HL-60 (cell line): Measurements from ENCODE around the gene MPP3.

Experiments used
- DNase-seq, 2 experiments: peaks; one replicate each; pipeline ENCODE4 v3.0.0-alpha.2; 2010 to 2020; ENCODE audit warnings: low read depth in 1 of 2, low spot score in 1 of 2
- H3K27ac ChIP-seq: fragments of 250-450 bp; sonication (Bioruptor Pico); replicated peaks from 2 replicates; pipeline ENCODE4 v1.5.1; 2020; ENCODE audit warnings: mild to moderate bottlenecking, moderate library complexity
- H3K27me3 ChIP-seq: fragments of 250-450 bp; sonication (Bioruptor Pico); 2 replicates; pipeline ENCODE4 v1.5.1; 2021; ENCODE audit warnings: mild to moderate bottlenecking, moderate library complexity; ENCODE audit not compliant: insufficient read depth, poor library complexity, severe bottlenecking
- H3K4me3 ChIP-seq: replicated peaks from 2 replicates; pipeline ENCODE4 v1.5.1; 2011; ENCODE audit warnings: mild to moderate bottlenecking, control low read depth, low read length; ENCODE audit not compliant: insufficient read depth
- GABPA ChIP-seq: IDR thresholded peaks from 2 replicates; pipeline ENCODE4 v1.6.1; 2012; ENCODE audit warnings: low read depth
- POLR2AphosphoS5 ChIP-seq: IDR thresholded peaks from 2 replicates; pipeline ENCODE4 v1.6.1; 2012; ENCODE audit warnings: low read depth
- REST ChIP-seq: IDR thresholded peaks from 2 replicates; pipeline ENCODE4 v1.6.1; 2012; ENCODE audit warnings: low read depth; ENCODE audit not compliant: insufficient replicate concordance
- SPI1 ChIP-seq: IDR thresholded peaks from 2 replicates; pipeline ENCODE4 v1.6.1; 2012; ENCODE audit warnings: low read depth, mild to moderate bottlenecking, borderline replicate concordance
- TF ChIP-seq, protein P1 (sequence below): IDR thresholded peaks from one replicate; pipeline ENCODE4 v1.5.1; 2011; ENCODE audit warnings: low read length, control low read depth, inconsistent platforms; ENCODE audit not compliant: insufficient read depth

The MPP3 gene

GRCh38 chr17:43880420-43880991 lies 47.6 kb upstream of the MPP3 start:
- Histone ChIP-seq H3K27ac (no peak overlapping the region), H3K4me3 (no peak overlapping the region), H3K27me3 (peaks cover 2% of the 10 kb centered on the region)
- DNase-seq = peak in 1 of 2 experiments; percentile 41
- no peak for TF ChIP-seq GABPA
- TF ChIP-seq, protein P1, sequence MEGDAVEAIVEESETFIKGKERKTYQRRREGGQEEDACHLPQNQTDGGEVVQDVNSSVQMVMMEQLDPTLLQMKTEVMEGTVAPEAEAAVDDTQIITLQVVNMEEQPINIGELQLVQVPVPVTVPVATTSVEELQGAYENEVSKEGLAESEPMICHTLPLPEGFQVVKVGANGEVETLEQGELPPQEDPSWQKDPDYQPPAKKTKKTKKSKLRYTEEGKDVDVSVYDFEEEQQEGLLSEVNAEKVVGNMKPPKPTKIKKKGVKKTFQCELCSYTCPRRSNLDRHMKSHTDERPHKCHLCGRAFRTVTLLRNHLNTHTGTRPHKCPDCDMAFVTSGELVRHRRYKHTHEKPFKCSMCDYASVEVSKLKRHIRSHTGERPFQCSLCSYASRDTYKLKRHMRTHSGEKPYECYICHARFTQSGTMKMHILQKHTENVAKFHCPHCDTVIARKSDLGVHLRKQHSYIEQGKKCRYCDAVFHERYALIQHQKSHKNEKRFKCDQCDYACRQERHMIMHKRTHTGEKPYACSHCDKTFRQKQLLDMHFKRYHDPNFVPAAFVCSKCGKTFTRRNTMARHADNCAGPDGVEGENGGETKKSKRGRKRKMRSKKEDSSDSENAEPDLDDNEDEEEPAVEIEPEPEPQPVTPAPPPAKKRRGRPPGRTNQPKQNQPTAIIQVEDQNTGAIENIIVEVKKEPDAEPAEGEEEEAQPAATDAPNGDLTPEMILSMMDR = peak; percentile 64

DNA sequence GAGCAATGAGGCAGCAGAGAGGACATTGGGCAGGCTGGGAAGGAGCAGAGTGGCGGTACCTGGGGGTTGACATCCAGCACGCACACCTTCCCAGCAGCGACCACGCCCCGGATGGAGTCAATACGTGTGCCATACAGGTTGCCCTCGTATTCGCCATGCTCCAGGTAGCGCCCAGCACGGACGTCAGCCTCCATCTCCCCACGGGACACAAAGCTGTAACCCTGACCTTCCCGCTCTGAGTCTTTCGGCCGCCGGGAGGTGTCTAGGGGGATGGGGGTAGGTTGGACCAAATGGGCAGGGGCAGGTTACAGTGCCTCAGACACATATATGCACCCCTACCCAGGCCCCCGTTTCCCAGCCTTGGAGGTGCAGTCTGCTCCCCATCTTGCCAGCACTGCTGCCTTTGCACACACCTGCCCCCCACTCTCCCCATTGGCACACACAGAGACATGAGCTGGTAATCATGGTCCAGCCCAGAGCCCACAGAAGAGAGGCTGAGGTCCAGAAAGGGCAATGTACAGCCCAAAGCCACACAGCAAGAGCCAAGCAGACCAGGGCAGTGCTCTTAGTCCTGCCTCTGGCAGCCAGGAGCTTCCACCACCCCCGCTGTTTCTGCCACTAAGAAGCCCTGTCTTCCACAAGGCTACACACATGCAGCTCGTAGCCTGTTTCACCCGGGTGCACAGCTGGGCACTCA lies 46.9 kb upstream of the MPP3 start:
- TF ChIP-seq REST (no peak), GABPA (no peak), SPI1 (no peak), POLR2AphosphoS5 (no peak)
- TF ChIP-seq, protein P1 = no peak
- no peak for DNase-seq
- Histone ChIP-seq H3K27me3 (peaks cover 2% of the 10 kb centered on the region), H3K27ac (no peak overlapping the region), H3K4me3 (no peak overlapping the region)

DNA sequence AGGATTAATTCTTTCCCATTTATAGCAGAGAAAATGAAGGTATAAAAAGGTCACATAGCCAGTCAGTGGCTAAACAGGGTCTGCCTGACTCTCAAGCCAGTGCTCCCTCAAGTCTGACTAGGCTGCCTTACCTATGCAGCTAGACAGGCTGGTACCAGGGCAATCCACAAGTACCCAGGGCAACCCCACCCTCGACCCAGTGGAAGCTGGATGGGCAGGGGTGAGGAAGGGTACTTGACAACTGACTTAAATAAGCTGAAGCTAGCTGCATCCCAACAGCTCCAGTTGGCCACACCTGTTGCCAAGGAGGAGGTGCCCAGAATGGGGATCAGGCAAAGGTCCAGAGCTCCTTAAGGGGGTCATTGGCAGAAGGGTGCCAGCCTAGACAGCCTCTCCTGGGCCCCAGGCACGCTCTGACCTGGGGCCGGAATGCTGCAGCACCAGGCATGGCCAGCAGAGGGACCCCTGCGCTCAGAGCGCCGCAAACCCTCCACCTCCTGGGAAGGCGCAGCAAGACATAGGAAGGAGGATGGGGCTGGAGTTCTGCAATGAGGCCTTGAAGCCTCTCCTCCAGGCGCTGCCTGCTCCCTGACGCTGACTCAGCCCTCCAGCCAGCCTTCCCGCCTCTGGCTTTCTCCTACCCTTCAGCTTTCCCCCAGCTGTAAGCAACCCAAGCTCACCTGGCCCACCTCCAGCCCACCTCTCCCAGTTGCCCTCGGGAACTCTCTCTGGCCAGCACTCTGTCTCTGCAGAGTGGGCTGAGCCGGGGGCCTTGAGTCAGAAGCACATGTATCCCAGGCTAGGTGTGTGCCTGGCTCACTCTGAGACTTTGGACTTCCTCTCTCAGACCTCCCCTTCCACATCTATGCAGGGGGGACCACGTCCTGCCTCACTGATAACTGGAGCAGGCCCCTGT lies 45.6 kb upstream of the MPP3 start:
- Histone ChIP-seq H3K27ac (no peak overlapping the region), H3K27me3 (peaks cover 3% of the 10 kb centered on the region), H3K4me3 (no peak overlapping the region)
- TF ChIP-seq POLR2AphosphoS5 = no peak
- TF ChIP-seq, protein P1 = peak; percentile 97
- peak; percentile 46 to 53 for DNase-seq

DNA sequence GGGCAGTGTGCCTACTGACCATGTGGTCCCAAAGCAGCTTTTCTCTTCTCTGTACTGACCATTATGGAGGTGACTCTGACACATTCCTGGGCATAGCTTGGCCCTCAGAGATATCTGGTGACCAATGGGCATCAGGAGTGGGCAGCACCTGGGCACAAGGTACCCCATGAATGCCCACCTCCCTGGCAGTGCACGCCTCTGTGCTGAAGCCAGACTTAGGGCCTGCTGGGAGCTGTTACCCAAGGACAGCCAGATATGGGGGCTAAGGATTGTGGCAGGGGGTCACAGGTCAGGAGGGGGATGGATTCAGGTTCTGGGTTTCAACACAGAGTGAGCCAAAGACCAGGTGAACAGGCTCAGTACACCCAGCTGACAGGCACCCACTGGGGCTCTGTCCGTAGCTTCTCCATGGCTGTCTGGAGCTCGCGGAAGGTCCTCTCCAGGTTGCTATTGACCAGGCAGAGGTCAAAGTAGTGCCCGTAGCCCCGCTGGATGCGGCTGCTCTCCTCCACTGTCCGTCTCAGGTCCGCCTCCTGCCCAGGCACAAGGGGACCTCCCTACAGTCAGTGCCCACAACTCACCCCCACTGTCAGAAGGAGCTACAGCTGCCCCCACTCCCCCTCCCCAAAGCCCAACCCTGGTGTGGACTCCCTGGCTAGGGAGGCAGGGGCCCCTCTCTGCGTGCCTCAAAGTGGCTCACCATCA lies 44.7 kb upstream of the MPP3 start:
- DNase-seq = no peak
- H3K27ac ChIP-seq = no peak overlapping the region
- no peak overlapping the region for H3K4me3 ChIP-seq
- TF ChIP-seq SPI1 (no peak), POLR2AphosphoS5 (no peak), REST (no peak), GABPA (no peak)
- TF ChIP-seq, protein P1 = no peak
- peaks cover 5% of the 10 kb centered on the region for H3K27me3 ChIP-seq
